Erythroblast (primary cell): ENCODE measurements around the gene RHBDF1.

ENCODE experiments used
- GATA1 ChIP-seq: IDR thresholded peaks from 2 replicates; pipeline ENCODE4 v1.6.1; 2011; ENCODE audit warnings: low read depth, mild to moderate bottlenecking, control low read depth, low read length, moderate library complexity
- POLR2A ChIP-seq: IDR thresholded peaks from 2 replicates; pipeline ENCODE4 v1.6.1; 2011; ENCODE audit warnings: mild to moderate bottlenecking, low read length

DNA sequence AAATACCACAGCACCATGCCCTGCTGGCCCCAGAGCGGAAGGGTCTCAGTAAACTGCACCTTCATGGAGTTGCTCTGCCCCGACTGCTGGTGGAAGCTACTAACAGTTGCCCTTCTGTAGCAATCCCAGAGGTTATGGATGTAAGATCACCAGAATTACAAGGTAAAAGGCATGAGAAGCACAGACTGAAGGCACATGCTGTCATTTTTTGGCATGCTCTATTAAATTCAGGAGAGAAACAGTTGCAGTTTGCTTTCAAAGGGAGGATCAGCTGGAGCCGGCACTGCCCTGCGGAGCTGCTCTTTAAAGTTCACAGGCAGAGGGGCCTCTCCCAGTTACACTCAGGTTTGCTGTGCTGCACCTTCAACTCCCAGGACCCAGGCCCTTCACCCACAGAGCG, 46.9 kb upstream of the RHBDF1 start:
- TF ChIP-seq POLR2A (no peak), GATA1 (no peak)
